GM19043 (cell line): ENCODE results near the gene STK35.
"Not testable (repeated sequence)": the region's sequence is repeated elsewhere in the genome, so short reads cannot be mapped to it uniquely, and the experiment has no call there.

Source experiments
- ATAC-seq: cut with Tn5 transposase; IDR thresholded peaks from one replicate; pipeline ENCODE4 v1.9.1; 2021; ENCODE audit warnings: low read depth; ENCODE audit not compliant: unreplicated experiment

STK35 gene

DNA sequence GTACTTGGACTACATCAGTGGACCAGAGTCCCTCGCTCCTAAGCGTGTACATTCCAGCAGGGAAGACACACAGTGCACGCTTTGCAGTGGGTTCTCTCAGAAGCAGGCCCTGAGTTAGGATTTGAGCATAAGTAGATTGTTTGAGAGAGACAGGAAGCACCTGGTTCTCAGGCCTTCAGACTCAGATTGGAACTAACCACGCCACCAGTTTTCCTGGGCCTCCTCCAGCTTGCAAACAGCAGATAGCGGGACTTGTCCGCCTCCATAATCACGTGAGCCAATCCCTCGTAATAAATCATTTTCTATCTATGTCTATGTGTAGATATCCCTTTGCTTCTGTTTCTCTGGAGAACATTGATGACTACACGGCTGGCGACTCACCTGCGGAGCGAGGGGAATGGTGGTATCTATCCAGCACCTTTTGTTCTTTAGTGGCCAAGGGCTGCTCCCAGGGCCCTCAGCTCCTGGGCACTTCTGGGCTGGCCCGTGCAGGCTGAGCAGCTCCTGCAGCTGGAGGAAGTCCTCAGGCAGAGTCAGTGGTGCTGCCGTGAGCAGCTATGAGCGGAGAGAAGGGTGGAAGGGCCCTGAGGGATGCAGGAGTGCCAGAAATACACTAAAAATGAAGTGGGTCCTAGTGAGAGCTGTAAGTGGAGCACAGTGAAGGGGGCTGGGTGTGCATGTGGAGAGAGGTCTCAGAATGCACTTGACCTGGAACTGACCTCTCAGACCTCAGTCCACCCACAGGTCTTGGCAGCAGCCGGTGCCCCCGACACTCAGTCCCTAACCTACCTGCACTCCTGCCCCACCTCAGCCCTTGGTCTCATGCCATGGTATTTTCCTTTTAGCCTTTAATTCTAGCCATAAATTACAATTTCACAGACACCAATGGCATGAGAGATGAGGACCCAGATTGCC is 76.9 kb downstream of the STK35 start:
- ATAC-seq, result no peak

DNA sequence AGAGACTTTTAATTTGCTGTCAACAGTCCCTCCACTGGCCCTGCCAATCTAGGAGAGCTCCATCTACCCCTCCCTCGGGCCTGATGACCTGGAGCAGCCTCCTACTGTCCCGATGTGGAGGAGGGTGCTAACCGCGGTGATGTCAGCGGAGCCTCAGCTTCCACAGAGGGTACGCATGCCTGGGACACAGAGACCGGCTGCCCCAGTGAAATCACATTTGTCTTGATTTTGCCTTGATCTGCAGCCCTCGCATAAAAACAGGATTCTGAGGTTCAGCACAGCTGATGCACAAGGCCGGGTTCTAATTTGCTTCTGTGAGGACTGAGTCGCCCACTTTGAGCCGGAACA is 77.6 kb downstream of the STK35 start:
- ATAC-seq, result no peak

DNA sequence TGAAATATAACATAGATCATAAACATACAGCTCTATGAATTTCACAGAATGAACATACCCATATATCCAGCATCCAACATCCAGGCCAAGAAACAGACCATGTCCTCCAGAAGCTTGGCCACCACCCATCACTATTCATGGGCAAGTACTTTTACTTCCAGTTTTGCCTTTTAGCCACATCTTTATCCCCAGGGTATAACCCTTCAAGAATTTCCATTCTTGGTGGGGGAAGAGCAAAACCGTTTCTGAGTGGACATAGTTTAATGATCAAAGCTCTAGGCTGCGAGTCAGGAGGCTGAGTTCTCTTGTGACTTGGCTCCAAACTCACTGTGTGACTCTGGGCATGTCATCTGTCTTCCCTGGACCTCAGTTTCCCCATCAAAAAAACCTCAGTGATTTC is 78.3 kb downstream of the STK35 start:
- no peak for ATAC-seq

DNA sequence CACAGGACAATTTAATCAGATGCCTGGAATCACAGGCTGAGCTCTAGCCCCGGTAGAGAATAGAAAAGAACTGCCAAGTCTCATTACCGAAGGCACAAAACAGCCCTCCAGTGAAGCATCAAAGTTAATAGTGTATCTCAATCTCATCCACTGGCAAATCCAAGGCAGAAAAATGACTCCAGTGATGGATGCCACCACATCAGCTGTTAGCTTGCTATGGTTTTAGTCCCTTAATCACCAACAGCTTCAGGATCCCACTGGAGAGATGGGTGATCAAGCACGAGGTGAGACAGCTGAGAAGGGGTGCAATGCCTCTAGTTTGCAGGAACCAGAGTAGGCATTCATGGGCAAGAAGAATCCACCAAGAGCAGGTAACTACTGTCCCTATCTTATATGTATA is 81.8 kb downstream of the STK35 start:
- ATAC-seq, result no peak

DNA sequence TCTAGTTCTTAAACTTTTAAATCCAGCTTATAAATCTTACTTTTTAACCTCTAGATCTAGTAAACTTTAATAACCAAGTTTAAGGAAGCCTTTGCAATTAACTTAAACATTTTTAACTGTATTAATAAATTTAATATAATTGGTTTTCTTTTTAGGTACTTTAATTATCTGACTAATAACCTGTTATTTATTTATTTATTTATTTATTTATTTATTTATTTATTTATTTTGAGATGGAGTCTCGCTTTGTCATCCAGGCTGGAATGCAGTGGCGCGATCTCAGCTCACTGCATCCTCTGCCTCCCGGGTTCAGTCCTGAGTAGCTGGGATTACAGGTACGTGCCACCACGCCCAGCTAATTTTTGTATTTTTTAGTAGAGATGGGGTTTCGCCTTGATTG is 83.3 kb downstream of the STK35 start:
- not testable (repeated sequence) for ATAC-seq

DNA sequence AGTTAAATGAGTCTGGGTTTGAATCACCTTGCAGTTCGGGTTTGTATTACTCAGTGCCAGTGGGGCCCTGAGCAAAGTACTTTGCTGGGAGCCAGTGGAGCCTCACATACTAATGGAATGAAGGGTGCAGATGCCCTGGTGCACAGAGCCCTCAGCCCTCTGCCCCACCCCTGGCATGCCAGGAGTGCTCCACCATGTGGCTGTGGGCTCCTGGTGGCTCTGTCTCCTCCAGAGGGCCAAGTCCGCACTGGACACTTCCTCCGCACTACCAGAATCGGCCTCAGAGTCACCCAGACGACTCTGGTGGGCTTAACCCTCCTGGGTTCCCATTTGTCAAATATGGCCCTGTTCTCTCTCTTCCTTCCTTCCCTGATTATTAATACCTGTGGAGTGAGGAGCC is 94.0 kb downstream of the STK35 start:
- no peak for ATAC-seq

DNA sequence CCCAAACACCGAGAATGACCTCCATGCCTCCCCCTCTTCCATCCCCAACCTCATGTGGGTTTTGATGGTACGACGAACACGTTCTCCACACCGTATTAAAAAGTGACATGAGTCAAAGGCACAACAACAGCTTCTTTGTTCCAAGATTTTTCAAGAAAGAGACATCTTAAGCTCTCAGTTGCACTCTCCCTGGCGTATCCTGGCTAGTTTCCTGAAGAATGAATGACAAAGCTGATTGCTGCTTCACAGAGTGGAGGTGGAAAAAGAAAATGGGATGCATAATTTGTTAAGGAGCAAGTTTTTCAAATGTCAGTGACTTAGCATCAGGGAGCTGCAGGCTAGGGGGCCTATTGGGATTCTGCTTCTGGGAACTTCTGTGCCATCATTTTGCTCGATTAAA is 95.5 kb downstream of the STK35 start:
- ATAC-seq, result no peak
